ENCODE data around the gene HDAC11. TPM values are rescaled to one million over a fixed set of nuclear protein-coding genes. Genes with fewer than 3 reads are reported as not detected.
"Not testable (repeated sequence)": the region's sequence is repeated elsewhere in the genome, so short reads cannot be mapped to it uniquely, and the experiment has no call there.

The HDAC11 gene
- total RNA-seq, 1 donor from 2014 or later = 21.8 TPM

GRCh38 chr3:13507570-13508339 lies 27.6 kb downstream of the HDAC11 start:
- DNase-seq = peak; percentile 48

- DNase-seq = no peak
Observed at GRCh38 chr3:13508496-13508895, 28.4 kb downstream of the HDAC11 start.

- no peak for DNase-seq
Observed at GRCh38 chr3:13509059-13509815, 29.1 kb downstream of the HDAC11 start.

- DNase-seq = no peak
Observed at GRCh38 chr3:13509816-13510192, 29.7 kb downstream of the HDAC11 start.

- DNase-seq = no peak
Observed at GRCh38 chr3:13512451-13512850, 32.3 kb downstream of the HDAC11 start.

GRCh38 chr3:13513051-13513912 lies 33.2 kb downstream of the HDAC11 start:
- DNase-seq = peak; percentile 70

GRCh38 chr3:13513913-13514517 lies 33.9 kb downstream of the HDAC11 start:
- no peak for DNase-seq

- no peak for DNase-seq
Observed at GRCh38 chr3:13514639-13515435, 34.7 kb downstream of the HDAC11 start.

- DNase-seq = peak; percentile 42
Observed at GRCh38 chr3:13515786-13516759, 36.0 kb downstream of the HDAC11 start.

GRCh38 chr3:13516760-13517135 lies 36.6 kb downstream of the HDAC11 start:
- no peak for DNase-seq

GRCh38 chr3:13517253-13517977 lies 37.3 kb downstream of the HDAC11 start:
- DNase-seq = no peak

GRCh38 chr3:13518516-13518953 lies 38.4 kb downstream of the HDAC11 start:
- peak; percentile 92 for DNase-seq

- no peak for DNase-seq
Observed at GRCh38 chr3:13519006-13519791, 39.1 kb downstream of the HDAC11 start.

- no peak for DNase-seq
Observed at GRCh38 chr3:13520326-13520880, 40.3 kb downstream of the HDAC11 start.

- no peak for DNase-seq
Observed at GRCh38 chr3:13521309-13521708, 41.2 kb downstream of the HDAC11 start.

- DNase-seq = not testable (repeated sequence)
Observed at GRCh38 chr3:13521749-13522148, 41.6 kb downstream of the HDAC11 start.

- no peak for DNase-seq
Observed at GRCh38 chr3:13522236-13522635, 42.1 kb downstream of the HDAC11 start.

- no peak for DNase-seq
Observed at GRCh38 chr3:13524979-13525669, 45.0 kb downstream of the HDAC11 start.
